ENCODE results near the gene DAAM1. TPM values are rescaled to one million over a fixed set of nuclear protein-coding genes. Genes with fewer than 3 reads are reported as not detected.

Gene DAAM1
- polyA plus RNA-seq, 1 of the 3 experiments (the other 2 are of a cell fraction) = 5.1 TPM

- TF ChIP-seq GABPA (IDR thresholded peaks at IDR 0.05; ENCODE audit: low read depth) = no peak
- no peak for TF ChIP-seq RXRA (IDR thresholded peaks at IDR 0.05; ENCODE audit: borderline replicate concordance, low read depth)
- TF ChIP-seq FOSL2 (IDR thresholded peaks at IDR 0.05; ENCODE audit: borderline replicate concordance, low read depth) = no peak
- TF ChIP-seq FOXM1 (IDR thresholded peaks at IDR 0.05; ENCODE audit: low read depth) = no peak
- no peak for TF ChIP-seq EZH2phosphoT487 (IDR thresholded peaks at IDR 0.05; ENCODE audit: borderline replicate concordance, low read depth)
These were observed 57.4 kb downstream of the DAAM1 start (continued) for GRCh38 chr14:59245809-59246295.

DNA sequence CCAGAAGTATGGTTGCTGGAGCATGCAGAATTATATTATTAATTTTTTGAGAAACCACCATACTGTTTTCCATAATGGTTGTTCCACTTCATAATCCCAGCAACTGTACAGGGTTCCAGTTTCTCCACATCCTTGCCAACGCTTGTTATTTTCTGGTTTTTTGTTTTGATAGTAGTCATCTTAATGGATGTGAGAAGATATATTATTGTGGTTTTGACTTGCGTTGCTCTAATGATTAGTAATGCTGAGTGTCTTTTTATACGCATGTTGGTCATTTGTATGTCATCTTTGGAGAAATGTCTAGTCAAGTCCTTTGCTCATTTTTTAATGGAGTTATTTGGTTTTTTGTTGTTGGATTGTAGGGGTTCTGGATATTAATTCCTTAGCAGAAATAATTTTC is 58.1 kb downstream of the DAAM1 start:
- no peak overlapping the region for H2AFZ ChIP-seq (ENCODE audit: low read depth)
- no peak for DNase-seq
- POLR2A ChIA-PET = no interaction called here

More for the DNA sequence above, 58.1 kb downstream of the DAAM1 start:
- Histone ChIP-seq H4K20me1 (ENCODE audit: insufficient read depth) (no peaks in the 10 kb centered on the region), H3K9ac (no peak overlapping the region), H3F3A (replicated peaks; ENCODE audit: insufficient read depth) (no peaks in the 10 kb centered on the region), H3K4me3 (ENCODE audit: low read depth in 2 of 2, low read length in 1 of 2) (no peak overlapping the region), H3K27ac (ENCODE audit: low read depth in 2 of 2, low read length in 1 of 2) (no peak overlapping the region), H3K9me2 (no peaks in the 10 kb centered on the region), H3K4me2 (no peak overlapping the region), H3K4me1 (ENCODE audit: control insufficient read depth in 1 of 2, insufficient read depth in 2 of 2, low read depth in 1 of 2, low read length in 1 of 2) (peaks cover 0 to 3% of the 10 kb centered on the region in 2 experiments; a peak in 2 of 4 replicates), H3K36me3 (replicated peaks in 1 of 2; ENCODE audit: control insufficient read depth in 1 of 2, insufficient read depth in 2 of 2, low read length in 1 of 2) (no peaks in the 10 kb centered on the region), H3K9me3 (0 out of 2 replicates have a peak, but pooled peaks cover 8% of the 10 kb centered on the region), H3K79me2 (ENCODE audit: insufficient read depth) (peaks cover 16% of the 10 kb centered on the region; the same call in 1 of the 2 replicates), H3K27me3 (ENCODE audit: insufficient read depth) (no peaks in the 10 kb centered on the region)
- TF ChIP-seq CHD2 (IDR thresholded peaks at IDR 0.05; ENCODE audit: low read length, partially characterized antibody) = no peak
- no peak for TF ChIP-seq RFX5 (IDR thresholded peaks at IDR 0.05; ENCODE audit: low read length)
- no peak for TF ChIP-seq REST (IDR thresholded peaks at IDR 0.05; ENCODE audit: low read depth, low read length)
- no peak for TF ChIP-seq POLR2AphosphoS5 (IDR thresholded peaks at IDR 0.05; ENCODE audit: low read depth, low read length)
- no peak for TF ChIP-seq SIN3A (IDR thresholded peaks at IDR 0.05; ENCODE audit: borderline replicate concordance, low read depth, low read length)
- TF ChIP-seq, protein P1, sequence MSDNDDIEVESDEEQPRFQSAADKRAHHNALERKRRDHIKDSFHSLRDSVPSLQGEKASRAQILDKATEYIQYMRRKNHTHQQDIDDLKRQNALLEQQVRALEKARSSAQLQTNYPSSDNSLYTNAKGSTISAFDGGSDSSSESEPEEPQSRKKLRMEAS (IDR thresholded peaks at IDR 0.05; ENCODE audit: low read depth) = no peak
- TF ChIP-seq, protein P2, sequence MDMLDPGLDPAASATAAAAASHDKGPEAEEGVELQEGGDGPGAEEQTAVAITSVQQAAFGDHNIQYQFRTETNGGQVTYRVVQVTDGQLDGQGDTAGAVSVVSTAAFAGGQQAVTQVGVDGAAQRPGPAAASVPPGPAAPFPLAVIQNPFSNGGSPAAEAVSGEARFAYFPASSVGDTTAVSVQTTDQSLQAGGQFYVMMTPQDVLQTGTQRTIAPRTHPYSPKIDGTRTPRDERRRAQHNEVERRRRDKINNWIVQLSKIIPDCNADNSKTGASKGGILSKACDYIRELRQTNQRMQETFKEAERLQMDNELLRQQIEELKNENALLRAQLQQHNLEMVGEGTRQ (IDR thresholded peaks at IDR 0.05; ENCODE audit: borderline replicate concordance, low read depth, low read length) = no peak
- TF ChIP-seq PBX3 (IDR thresholded peaks at IDR 0.05) = no peak
- WGBS (ENCODE audit: low lambda C conversion rate) = 89% methylated on average over 3 of the region's 3 CpGs
- CTCF ChIA-PET = no interaction called here
